GM12878 (cell line): Measurements from ENCODE around the gene KCTD19. TPM values are rescaled to one million over a fixed set of nuclear protein-coding genes. Genes with fewer than 3 reads are reported as not detected.

Experiments used
- ATAC-seq: fragments of 200-7000 bp; cut with Tn5 transposase; 3 replicates; pipeline ENCODE4 v1.9.1; 2020; ENCODE audit warnings: mild to moderate bottlenecking, moderate library complexity
- BruUV-seq: library from RNA; stranded (reverse); fragments of 400-500 nt; replicated peaks from 2 replicates; lab custom pipeline; 2021; lab: Mats Ljungman, UMichigan
- CTCF ChIA-PET: fragments of 300-600 bp; sonication (Branson Sonifier 250); formaldehyde crosslinking; extraction: SDS; loops from one replicate; lab custom pipeline; 2021; ENCODE audit warnings: inconsistent platforms; lab: Yijun Ruan, JAX
- POLR2A ChIA-PET: fragments of 350-600 bp; formaldehyde crosslinking; extraction: SDS; loops from one replicate; lab custom pipeline; 2021; ENCODE audit warnings: inconsistent platforms; lab: Charles Lee
- RAD21 ChIA-PET: fragments of 300-600 bp; sonication (Branson Sonifier 250); formaldehyde crosslinking; loops from one replicate; lab custom pipeline; 2023; ENCODE audit warnings: antibody characterized with exemption; ENCODE audit not compliant: unreplicated experiment; lab: Charles Lee
- SMC1A ChIA-PET: fragments of 300-600 bp; sonication (Branson Sonifier 250); formaldehyde crosslinking; loops from one replicate; lab custom pipeline; 2023; ENCODE audit not compliant: unreplicated experiment, uncharacterized antibody; lab: Charles Lee
- DNase-seq: peaks from one replicate; pipeline ENCODE4 v3.0.0-alpha.2; 2011; ENCODE audit warnings: low read depth, low spot score
- FAIRE-seq: peaks from 3 replicates; lab custom pipeline; 2011; peaks lifted over from hg19 to GRCh38; lab: Jason Lieb, UNC
- H2AFZ ChIP-seq: 2 replicates; pipeline ENCODE4 v1.6.0; 2011; ENCODE audit warnings: low read depth, low read length, control low read depth; ENCODE audit not compliant: control insufficient read depth
- H3K27ac ChIP-seq: 2 replicates; pipeline ENCODE4 v1.5.1; 2011; ENCODE audit warnings: control low read depth; ENCODE audit not compliant: control insufficient read depth, insufficient read depth
- H3K27me3 ChIP-seq, 2 experiments: replicated peaks in 1 of 2; 2 replicates each; pipeline versions ENCODE4 v1.6.0 to v1.6.1; 2011; ENCODE audit warnings: low read length in 1 of 2; ENCODE audit not compliant: control insufficient read depth in 2 of 2, insufficient read depth in 2 of 2
- H3K36me3 ChIP-seq, 2 experiments: 2 replicates each; pipeline ENCODE4 v1.5.1; 2011; ENCODE audit warnings: low read length in 1 of 2; ENCODE audit not compliant: control insufficient read depth in 2 of 2, insufficient read depth in 2 of 2
- H3K4me1 ChIP-seq: 2 replicates; pipeline ENCODE4 v1.6.1; 2011; ENCODE audit warnings: mild to moderate bottlenecking, low read length, moderate library complexity, mixed read lengths; ENCODE audit not compliant: control insufficient read depth, insufficient read depth
- H3K4me2 ChIP-seq: 2 replicates; pipeline ENCODE4 v1.6.0; 2011; ENCODE audit warnings: control low read depth; ENCODE audit not compliant: control insufficient read depth, insufficient read depth
- H3K4me3 ChIP-seq: fragments of 200-600 bp; sonication (generic); 2 replicates; pipeline ENCODE4 v1.5.1; 2016
- H3K79me2 ChIP-seq: 2 replicates; pipeline ENCODE4 v1.6.0; 2011; ENCODE audit warnings: low read length; ENCODE audit not compliant: control insufficient read depth, insufficient read depth
- H3K9ac ChIP-seq: 2 replicates; pipeline ENCODE4 v1.8.0; 2011; ENCODE audit warnings: low read length, control low read depth, mixed read lengths; ENCODE audit not compliant: control insufficient read depth, insufficient read depth
- H3K9me3 ChIP-seq: replicated peaks from 3 replicates; pipeline ENCODE4 v1.5.1; 2011; ENCODE audit warnings: mild to moderate bottlenecking, low read length; ENCODE audit not compliant: control insufficient read depth, insufficient read depth
- H4K20me1 ChIP-seq: 2 replicates; pipeline ENCODE4 v1.6.0; 2011; ENCODE audit not compliant: control insufficient read depth, insufficient read depth
- CBX5 ChIP-seq: sonication (generic); IDR thresholded peaks from 2 replicates; pipeline ENCODE4 v1.6.1; 2016; ENCODE audit warnings: low read depth, moderate library complexity, mild to moderate bottlenecking, inconsistent platforms
- EZH2 ChIP-seq: IDR thresholded peaks from 2 replicates; pipeline ENCODE4 v1.6.1; 2012; ENCODE audit warnings: low read depth, mild to moderate bottlenecking, control low read depth, inconsistent platforms, low read length, borderline replicate concordance; ENCODE audit not compliant: control insufficient read depth
- KAT2A ChIP-seq: conservative IDR thresholded peaks from 2 replicates; pipeline ENCODE4 v1.6.1; 2011; ENCODE audit warnings: low read depth, low read length; ENCODE audit not compliant: control insufficient read depth
- NFYA ChIP-seq: IDR thresholded peaks from 2 replicates; pipeline ENCODE4 v1.6.1; 2011; ENCODE audit warnings: low read depth, mild to moderate bottlenecking, low read length, improper control_type of control experiment, borderline replicate concordance
- SREBF1 ChIP-seq: IDR thresholded peaks from 2 replicates; pipeline ENCODE4 v1.6.1; 2012; ENCODE audit warnings: mild to moderate bottlenecking, low read length
- YBX1 ChIP-seq: fragments of 450-650 bp; IDR thresholded peaks from 2 replicates; pipeline ENCODE4 v1.6.1; 2016; ENCODE audit warnings: antibody characterized with exemption
- ZNF24 ChIP-seq: fragments of 450-650 bp; IDR thresholded peaks from 2 replicates; pipeline ENCODE4 v1.6.1; 2017; ENCODE audit warnings: antibody characterized with exemption, mild to moderate bottlenecking
- WGBS: methylation state at CpG from one replicate; pipeline ENCODE4 v1.1.6; 2016; ENCODE audit warnings: low lambda C conversion rate; ENCODE audit not compliant: insufficient replicate concordance, insufficient coverage; ENCODE audit errors: missing lambda C conversion rate; 5-methylcytosine and 5-hydroxymethylcytosine counted together
- in situ Hi-C: fragments of 300-500 bp; cut with MboI; formaldehyde crosslinking; loops from 9 replicates; pipeline ENCODE4 v1.14.3; 2018; ENCODE audit warnings: mixed read lengths
- intact Hi-C: fragments of 100-400 bp; cut with micrococcal nuclease; formaldehyde crosslinking; loops from one replicate; pipeline ENCODE4 v1.14.2; 2022; ENCODE audit not compliant: unreplicated experiment
- polyA plus RNA-seq, 11 experiments: library from polyadenylated mRNA; depleted of rRNA in 4 of 11; unstranded in 6 of 11; stranded (reverse) in 5 of 11; fragments of >200 nt; fragmentation: Nextera tagmentation in 4 of 11; fragmentation: Illumina TruSeq in 1 of 11; extraction: Ambion mirVana in 4 of 11; extraction: Trizol in 1 of 11; gene quantifications; 1 replicate in 1 of 11; 2 replicates in 10 of 11; pipeline versions ENCODE4 v1.2.1 to v1.2.3, GENCODE V29; 2011 to 2016; ENCODE audit warnings: inconsistent platforms in 2 of 11, missing spikeins in 2 of 11, low read depth in 1 of 11
- total RNA-seq, 4 experiments: library from RNA; depleted of rRNA in 3 of 4; stranded (reverse); fragments of >200 nt in 3 of 4; fragmentation: Illumina TruSeq in 1 of 4; extraction: Trizol in 1 of 4; gene quantifications; 2 replicates each; pipeline versions ENCODE4 v1.2.1 to v1.2.3, GENCODE V29; 2013 to 2021
- TF ChIP-seq, protein P1 (sequence below): IDR thresholded peaks from 2 replicates; pipeline ENCODE4 v1.6.1; 2012; ENCODE audit warnings: low read depth, low read length, improper control_type of control experiment

KCTD19 gene
- total and polyA plus RNA-seq, 10 of the 15 experiments (the other 5 are each of a cell fraction or from before 2014, with no cell fraction given) = 1.6 to 8.9 (median 3.9) TPM

DNA sequence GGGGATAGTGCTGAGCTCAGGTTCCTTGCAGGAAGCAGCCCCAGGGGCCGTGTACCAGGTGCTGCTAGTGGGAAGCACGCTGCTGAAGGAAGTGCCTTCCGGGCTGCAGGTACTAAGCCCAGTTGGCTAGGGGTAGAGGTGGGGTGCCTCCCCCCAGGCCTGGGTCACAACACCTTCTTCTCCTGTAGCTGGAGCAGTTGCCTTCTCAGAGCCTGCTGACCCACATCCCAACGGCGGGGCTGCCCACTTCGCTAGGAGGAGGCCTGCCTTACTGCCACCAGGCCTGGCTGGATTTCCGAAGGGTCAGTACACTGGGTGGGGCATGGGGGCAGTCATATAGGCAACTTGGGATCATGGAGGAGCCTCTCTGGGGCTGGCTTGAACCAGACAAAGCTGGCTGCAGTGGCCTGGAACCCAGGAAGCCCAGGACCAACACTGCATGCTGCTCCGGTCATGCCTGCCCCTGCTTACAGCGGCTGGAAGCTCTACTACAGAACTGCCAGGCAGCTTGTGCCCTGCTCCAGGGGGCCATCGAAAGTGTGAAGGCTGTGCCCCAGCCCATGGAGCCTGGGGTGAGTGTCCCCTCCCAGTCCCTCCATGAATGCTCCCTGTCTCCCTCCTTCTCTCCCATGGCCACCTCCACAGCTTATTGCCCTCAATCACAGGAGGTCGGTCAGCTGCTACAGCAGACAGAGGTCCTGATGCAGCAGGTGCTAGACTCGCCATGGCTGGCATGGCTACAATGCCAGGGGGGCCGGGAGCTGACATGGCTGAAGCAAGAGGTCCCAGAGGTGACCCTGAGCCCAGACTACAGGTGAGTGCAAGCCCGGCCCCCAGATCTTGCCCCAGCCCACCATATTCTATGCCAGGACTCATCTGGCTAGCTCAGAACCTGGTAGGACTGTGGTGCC is 44.8 kb downstream of the KCTD19 start:
- H3K36me3 ChIP-seq = no peaks in the 10 kb centered on the region; a peak in 1 of 4 replicates
- H3K4me3 ChIP-seq = no peak overlapping the region
- POLR2A ChIA-PET = interaction anchor here (0.5 to 0.7 kb wide), 3 partner anchors 50 to 337 kb away, joined by 3 read pairs; no protein-coding TSS in a partner anchor
- no peak for TF ChIP-seq SREBF1
- no peak for TF ChIP-seq ZNF24
- TF ChIP-seq YBX1 = no peak
- TF ChIP-seq CBX5 = no peak
- TF ChIP-seq, protein P1, sequence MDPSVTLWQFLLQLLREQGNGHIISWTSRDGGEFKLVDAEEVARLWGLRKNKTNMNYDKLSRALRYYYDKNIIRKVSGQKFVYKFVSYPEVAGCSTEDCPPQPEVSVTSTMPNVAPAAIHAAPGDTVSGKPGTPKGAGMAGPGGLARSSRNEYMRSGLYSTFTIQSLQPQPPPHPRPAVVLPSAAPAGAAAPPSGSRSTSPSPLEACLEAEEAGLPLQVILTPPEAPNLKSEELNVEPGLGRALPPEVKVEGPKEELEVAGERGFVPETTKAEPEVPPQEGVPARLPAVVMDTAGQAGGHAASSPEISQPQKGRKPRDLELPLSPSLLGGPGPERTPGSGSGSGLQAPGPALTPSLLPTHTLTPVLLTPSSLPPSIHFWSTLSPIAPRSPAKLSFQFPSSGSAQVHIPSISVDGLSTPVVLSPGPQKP = no peak
- no peak for TF ChIP-seq KAT2A
- no peak for TF ChIP-seq EZH2
- no peak for TF ChIP-seq NFYA
- TF ChIP-seq, all 136 proteins: peak for 0
- no peak overlapping the region for H3K4me2 ChIP-seq
- no peak overlapping the region for H3K27ac ChIP-seq
- SMC1A ChIA-PET = interaction anchor here (1.3 to 1.8 kb wide), 3 partner anchors 18 to 145 kb away, joined by 3 to 6 read pairs (median 3); no protein-coding TSS in a partner anchor
- no peaks in the 10 kb centered on the region for H3K27me3 ChIP-seq
- H3K4me1 ChIP-seq = peaks cover 4% of the 10 kb centered on the region; the same call in 1 of the 2 replicates
- BruUV-seq = no TSS peak
- CTCF ChIA-PET = interaction anchor here (0.7 to 2.8 kb wide), 10 partner anchors 8 to 130 kb away, joined by 3 to 17 read pairs (median 3); partner anchors contain the start of gene TPPP3
- no peaks in the 10 kb centered on the region for H4K20me1 ChIP-seq
- H3K79me2 ChIP-seq = 0 out of 2 replicates have a peak, but pooled peaks cover 2% of the 10 kb centered on the region
- 37% methylated on average over 14 of the region's 14 CpGs for WGBS
- no peak for FAIRE-seq
- RAD21 ChIA-PET = interaction anchor here (0.6 to 1.6 kb wide), 3 partner anchors 58 to 118 kb away, joined by 3 to 4 read pairs (median 3); no protein-coding TSS in a partner anchor
- no peak for DNase-seq
- no peak for ATAC-seq
- in situ Hi-C loops = no loop called here
- no peak overlapping the region for H3K9ac ChIP-seq
- no peaks in the 10 kb centered on the region for H3K9me3 ChIP-seq
- H2AFZ ChIP-seq = no peak overlapping the region
- intact Hi-C loops = no loop called here
